D721Med (cell line): Measurements from ENCODE around the gene DDX6.

Experiments used
- DNase-seq: peaks from one replicate; pipeline ENCODE4 v3.0.0; 2011; ENCODE audit warnings: low spot score; ENCODE audit not compliant: insufficient read length
- FAIRE-seq: peaks from 2 replicates; lab custom pipeline; 2011; peaks lifted over from hg19 to GRCh38; lab: Jason Lieb, UNC
- CTCF ChIP-seq: IDR thresholded peaks from 2 replicates; pipeline ENCODE4 v1.5.1; 2012; ENCODE audit warnings: mild to moderate bottlenecking, control low read depth; ENCODE audit not compliant: insufficient read depth; ENCODE audit errors: missing control alignments

DDX6 gene

GRCh38 chr11:118703563-118704106 is 87.3 kb downstream of the DDX6 start:
- no peak for TF ChIP-seq CTCF
- no peak for FAIRE-seq
- no peak for DNase-seq

- TF ChIP-seq CTCF = no peak
- DNase-seq (no peak), FAIRE-seq (no peak)
These were observed 91.3 kb downstream of the DDX6 start for GRCh38 chr11:118699506-118700220.
